ENCODE results near the gene ITGB3.

Gene ITGB3

DNA sequence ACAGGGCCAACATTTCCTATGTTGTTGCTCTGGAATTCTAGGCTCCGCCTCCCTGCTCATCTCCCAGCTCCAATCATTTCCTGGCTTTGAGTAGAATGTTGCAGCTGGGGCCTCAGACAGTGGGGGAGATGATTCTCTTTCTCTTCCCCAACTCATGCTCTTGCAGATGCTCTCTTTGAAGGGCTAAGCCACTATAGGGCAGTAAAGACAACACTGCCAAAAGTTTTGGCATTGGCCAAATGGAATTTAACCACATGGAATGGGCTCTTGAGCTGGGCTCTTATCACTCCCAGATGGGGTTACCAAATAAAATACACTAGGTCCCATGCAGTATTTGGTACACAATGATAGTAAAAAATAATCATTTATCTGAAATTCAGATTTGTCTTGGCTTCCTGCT, 50.6 kb downstream of the ITGB3 start:
- no peak for DNase-seq

DNA sequence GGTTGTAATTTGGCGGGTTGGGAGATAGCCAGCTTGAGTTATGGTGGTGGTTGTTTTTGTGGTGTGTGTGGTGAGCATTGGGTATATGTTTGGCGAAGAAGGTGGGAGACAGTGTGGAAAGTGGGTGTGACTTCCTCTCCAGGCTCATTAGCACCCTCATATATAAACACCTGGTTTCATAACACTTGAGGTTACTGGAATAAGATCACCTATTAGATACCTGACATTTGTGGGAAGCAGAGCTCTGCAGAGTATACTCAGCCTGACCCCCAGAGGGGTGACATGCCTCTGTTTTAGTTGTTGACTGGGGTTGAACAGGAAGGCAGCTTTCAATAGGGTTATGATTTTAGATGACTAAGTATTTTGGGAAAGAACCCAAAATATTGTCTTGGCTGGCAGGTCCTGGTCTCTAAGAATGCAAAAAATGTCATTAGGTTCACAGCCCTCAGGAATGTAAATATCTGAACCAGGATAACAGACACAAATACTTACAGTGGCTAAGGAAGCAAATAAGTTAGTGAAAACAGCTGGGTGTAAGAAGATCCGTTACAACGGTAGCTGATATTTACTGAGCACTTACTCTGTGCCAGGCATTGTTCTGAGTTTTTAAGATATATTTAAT, 51.8 kb downstream of the ITGB3 start:
- DNase-seq = no peak

DNA sequence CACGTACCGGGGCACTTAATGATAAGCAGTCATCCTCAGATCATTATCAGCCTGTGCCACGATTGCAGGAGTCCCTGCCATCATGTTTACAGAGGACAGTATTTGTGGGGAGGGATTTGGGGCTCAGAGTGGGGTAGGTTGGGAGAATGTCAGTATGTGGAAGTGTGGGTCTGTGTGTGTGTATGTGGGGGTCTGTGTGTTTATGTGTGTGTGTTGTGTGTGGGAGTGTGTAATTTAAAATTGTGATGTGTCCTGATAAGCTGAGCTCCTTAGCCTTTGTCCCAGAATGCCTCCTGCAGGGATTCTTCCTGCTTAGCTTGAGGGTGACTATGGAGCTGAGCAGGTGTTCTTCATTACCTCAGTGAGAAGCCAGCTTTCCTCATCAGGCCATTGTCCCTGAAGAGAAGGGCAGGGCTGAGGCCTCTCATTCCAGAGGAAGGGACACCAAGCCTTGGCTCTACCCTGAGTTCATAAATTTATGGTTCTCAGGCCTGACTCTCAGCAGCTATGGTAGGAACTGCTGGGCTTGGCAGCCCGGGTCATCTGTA, 56.6 kb downstream of the ITGB3 start:
- no peak for DNase-seq

DNA sequence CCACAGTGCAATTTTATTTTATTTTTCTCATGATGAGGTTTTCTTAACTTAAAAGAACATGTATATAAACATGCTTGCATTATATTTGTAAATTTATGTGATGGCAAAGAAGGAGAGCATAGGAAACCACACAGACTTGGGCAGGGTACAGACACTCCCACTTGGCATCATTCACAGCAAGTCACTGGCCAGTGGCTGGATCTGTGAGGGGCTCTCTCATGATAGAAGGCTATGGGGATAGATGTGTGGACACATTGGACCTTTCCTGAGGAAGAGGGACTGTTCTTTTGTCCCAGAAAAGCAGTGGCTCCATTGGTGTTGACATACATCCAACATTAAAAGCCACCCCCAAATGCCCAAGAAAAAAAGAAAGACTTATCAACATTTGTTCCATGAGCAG, 57.8 kb downstream of the ITGB3 start:
- DNase-seq = no peak

DNA sequence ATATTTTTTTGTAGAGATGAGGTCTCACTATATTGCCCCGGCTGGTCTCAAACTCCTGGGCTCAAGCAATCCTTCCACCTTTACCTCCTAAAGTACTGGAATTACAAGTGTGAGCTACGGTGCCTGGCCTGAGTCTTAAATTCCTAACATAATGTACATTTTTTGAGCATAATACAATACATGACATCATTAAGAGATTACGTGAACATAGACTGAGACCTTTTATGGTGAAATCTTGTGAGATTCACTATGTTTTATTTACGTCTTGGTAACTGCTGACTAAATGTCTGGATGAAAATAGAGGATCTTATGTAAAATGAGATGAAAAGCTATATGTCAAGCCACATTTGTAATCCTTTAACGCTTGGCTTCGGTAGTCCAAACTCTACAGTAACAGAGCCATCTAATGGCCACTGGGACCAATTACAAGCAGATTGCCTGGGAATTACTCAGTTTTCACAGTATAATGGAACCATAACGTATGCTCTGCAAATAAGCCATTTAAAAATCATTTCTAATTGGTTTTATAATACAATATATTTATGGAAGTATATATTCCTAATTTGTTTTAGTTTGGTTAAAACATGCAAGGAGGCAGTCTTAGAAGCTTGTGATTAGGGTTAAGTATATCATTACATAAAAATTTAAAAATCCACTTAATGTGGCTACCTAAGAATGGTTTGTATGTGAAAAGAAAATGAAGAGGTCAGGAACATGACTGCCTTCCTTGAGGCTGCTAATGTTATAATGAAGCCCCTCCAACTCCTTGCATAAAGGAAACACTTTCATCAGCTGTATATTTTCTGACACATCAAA, 62.0 kb downstream of the ITGB3 start:
- DNase-seq = peak; percentile 32

DNA sequence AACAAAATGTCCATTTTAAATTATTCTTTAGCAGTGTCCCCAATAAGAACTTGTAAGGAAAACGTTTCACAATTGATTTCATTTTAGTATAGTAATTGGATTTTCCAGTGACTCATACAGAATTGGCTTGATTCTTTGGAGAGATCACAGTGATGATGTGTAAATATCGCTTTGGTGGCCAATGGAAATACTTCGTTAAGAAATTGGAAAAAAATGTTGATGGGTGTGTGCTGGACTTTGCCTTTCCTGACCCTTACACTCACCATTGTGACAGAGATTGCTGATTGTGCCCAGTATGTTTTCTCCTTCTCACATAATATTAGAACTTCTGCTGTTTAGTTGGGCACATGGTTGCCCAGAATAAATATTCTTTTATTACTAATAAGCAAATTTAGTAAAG, 62.7 kb downstream of the ITGB3 start:
- DNase-seq = no peak

DNA sequence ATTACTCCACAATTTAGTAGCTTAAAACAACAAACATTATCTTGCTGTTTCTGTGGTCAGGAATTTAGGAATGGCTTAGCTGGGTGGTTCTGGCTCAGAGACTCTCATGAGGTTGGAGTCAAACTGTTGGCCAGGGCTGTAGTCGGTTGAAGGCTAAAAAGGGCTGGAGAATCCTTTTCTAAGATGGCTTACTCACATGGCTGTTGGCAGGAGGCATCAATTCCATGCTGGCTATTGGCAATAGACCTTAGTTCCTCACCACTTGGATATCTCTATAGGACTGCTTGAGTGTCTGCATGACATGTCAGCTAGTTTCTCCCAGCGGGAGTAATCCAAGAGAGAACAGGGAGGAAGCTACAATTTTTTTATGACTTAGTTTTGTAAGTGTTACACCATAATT, 63.5 kb downstream of the ITGB3 start:
- no peak for DNase-seq

DNA sequence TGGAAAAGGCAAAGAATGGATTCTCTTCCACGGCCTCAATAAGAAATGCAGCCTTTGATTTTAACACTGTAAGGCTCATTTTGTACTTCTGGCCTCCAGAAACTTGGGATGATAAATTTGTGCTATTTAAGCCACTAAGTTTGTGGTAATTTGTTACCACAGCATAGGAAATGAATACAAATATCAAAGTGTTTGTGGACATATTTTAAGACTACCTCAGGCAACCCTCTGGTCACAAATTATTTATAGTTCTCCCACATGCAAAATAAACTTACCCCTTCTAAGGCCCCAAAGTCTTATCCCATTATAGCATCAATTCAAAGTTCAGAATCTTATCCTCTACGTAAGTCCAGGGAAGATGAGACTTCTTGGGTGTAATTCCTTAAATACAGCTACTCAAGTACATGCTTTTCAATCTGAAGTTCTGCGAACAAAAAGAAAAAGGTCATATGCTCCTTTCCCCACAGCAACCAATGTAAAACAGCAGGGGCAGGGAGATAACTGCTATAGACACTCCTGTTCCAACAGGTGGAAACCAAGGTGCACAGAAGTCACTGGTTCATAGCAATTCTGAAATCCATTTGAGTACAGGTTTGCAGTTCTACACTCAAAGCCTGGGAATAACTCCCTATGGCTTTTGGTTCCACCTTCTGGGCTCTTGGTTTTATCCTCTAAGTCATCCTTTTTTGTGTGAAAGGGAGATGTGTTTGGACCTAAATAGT, 64.7 kb downstream of the ITGB3 start:
- no peak for DNase-seq

DNA sequence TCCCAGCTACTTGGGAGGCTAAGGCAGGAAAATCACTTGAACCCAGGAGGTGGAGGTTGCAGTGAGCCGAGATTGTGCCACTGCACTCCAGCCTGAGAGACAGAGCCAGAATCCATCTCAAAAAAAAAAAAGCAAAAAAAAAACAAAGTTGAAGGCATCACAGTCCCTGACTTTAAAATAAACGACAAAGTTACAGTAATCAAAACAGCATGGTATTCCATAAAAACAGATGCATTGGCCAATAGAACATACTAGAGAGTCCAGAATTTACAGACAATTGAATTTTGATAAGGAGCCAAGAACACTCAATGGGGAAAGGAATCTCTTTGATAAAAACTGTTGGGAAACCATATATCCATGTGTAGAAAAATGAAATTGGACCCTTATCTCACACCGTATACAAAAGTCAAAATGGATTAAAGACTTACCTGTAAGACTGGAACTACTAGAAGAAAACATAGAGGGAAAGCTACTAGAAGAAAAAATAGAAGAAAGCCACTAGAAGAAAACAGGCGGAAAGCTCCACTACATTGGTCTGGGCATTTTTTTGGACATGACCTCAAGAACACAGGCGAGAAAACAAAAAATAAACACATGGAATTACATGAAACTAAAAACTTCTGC, 67.4 kb downstream of the ITGB3 start:
- DNase-seq = no peak

DNA sequence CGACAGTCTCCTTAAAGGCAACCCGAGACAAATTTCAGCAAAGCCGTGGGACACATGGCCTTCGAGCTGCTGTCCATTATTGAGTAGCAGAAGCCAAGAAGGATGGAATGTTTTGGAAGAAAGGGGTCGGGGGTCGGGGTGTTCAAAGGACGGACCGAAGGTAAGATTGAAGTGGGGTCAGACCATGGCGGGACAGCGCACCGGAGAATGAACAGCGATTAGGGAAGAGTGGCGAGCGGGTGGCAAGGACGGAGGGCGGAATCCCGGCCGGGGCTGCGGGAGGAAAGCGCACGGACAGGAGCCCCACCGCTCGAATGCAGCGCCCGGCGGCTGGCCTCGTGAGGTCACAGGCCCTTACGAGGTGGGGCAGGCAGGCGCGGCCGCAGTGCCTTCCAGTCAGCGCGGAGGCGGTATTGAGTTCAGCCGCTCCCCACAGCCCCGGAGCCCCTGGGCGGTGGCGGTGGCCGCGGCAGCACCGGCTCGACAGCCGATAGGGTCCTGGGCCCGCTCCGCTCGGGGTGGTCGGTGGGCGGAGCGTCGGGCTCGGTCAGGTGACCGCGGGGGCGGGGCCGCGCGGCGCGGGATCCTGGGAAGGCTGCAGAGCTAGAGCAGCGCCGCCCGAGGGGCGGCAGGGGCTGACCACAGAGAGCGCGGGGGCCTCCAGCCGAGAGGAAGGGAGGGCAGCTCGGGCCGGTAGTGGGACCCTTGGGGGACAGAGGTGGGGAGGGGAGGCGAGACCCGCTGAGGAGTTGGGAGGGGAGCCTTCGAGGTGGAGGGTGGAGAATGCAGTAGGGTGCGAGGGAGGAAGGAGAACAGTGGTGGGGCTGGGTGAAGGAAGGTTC, 70.0 kb downstream of the ITGB3 start, which contains the start of gene EFCAB13:
Gene EFCAB13, plus strand, starts transcription at position 574 of the 842 bp plus-strand sequence. CDS start 4,399 bp downstream, outside the sequence.
- peak; percentile 89 for DNase-seq

DNA sequence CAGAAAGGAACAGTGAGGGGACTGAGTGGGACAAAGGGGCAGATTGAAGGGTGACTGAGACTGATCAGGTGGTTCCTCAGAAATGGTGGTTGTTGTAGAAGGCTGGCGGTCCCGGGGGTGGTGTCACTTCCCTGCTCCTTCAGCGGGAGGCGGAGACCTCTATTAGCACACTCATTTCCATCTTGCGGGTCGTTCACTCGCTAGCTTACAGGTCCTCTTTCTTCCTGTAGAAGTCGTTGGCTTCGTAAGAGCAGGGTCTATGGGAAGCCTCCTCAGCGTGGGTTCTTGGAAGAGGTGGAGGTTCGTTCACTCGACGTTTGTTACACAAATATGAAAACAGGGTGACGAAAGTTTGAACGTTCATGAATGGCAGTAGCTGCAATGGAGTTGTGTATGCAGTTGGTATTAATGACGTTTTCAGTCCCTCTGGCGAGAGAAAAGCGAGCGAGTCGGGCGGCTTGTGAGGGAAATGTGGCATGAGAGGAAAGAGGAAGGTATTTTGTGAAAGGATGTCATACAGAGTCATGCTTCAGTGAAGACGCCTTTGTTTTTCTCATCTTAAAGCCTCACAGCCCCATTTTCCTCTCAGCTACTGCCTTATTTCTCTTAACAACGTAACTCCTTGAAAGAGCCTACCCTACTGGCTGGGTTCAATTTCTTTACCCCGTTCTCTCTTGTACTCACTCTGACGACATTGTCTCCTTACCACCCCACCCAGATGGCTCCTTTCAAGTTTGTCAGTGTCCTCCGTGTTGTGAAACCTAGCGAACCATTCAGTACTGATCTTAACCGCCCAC, 70.8 kb downstream of the ITGB3 start:
- peak; percentile 74 for DNase-seq

DNA sequence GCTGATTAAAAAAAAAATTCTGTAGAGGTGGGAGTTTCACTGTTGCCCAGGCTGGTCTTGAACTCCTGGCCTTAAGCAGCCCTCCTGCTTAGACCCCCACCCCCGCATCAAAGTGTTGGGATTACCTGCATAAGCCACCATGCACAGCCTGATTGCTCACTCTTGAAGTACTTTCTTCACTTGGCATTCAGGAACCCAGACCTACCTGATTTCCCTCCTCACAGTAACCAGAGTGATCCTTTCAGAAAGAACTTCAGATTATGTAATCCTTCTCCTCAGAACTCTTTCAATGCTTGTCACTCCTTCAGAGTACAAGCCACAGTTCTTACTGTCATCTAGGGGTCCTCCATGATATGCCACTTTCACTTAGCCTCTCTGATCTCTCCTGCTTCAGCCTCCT, 71.5 kb downstream of the ITGB3 start:
- DNase-seq = no peak

DNA sequence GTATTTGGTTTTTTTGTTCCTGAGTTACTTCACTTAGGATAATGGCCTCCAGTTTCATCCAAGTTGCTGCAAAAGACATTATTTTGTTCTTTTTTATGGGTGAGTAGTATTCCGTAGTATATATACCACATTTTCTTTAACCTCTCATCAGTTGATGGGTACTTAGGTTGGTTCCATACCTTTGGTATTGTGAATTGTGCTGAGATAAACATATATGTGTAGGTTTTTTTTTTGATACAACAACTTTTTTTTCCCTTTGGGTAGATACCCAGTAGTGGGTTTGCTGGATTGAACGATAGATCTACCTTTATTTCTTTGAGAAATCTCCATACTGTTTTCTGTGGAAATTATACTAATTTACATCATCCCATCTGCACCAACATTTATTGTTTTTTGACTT, 76.9 kb downstream of the ITGB3 start:
- no peak for DNase-seq

DNA sequence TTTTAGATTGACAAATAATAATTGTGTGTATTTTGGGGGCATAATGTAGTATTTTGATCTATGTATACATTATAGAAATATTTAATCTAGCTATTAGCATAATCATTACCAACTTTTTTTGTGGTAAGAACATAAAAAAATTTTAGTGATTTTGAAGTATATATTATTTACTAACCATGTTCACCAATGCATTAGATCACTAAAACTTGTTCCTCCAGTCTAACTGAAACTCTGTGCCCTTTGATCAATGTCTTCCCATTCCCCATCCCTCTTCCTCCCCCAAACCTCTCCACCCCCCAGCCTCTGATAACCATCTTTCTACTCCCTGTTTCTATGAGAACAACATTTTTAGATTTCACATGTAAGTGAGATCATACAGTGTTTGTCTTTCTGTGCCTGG, 78.7 kb downstream of the ITGB3 start:
- DNase-seq = no peak

DNA sequence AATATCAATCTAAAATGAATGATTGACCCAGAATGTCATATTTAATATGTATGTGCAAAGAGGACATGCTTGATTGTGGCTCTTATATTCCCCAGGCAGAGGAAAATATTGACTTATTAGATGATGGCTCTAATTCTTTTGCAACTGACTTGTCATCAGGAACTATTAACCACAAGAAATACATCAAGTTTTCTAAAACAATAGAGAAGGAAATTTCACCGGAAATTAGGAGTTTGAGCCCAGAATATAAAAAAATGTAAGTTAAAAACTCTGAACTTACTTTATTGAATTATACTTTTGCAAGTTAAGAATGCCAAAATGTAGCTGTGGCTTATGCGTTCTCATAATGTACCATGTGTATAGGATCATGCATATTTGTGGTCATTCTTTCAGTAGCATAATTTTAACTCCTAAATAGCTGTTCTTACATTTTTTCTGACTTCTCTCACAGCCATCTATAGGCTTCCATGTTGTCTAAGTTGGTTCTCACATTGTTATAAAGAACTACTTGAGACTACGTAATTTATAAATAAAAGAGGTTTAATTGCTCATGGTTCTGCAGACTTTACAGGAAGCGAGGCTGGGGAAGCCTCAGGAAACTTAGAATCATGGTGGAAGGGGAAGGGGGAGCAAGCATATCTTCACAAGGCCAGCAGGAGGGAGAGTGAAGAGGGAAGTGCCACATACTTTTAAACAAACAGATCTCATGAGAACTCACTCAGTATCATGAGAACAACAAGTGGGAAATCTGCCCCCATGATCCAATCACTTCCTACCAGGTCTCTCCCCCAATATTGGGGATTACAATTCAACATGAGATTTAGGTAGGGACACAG, 81.7 kb downstream of the ITGB3 start:
- DNase-seq = no peak

DNA sequence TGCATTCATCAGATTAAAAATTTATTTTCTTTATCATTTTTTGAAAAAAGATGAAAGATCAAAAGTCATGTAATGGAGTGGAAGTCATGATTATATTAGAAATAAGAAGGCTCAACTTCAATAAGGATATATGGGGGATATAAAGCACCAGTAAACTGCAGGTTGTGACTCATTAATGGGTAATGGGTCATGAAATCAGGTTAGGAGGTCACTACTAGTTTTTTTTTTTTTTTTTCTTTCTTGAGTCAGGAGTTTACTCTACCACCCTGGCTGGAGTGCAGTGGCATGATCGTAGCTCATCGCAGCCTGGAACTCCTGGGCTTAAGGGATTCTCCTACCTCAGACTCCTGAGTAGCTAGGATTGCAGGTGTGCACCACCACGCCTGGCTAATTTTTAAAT, 84.4 kb downstream of the ITGB3 start:
- no peak for DNase-seq

DNA sequence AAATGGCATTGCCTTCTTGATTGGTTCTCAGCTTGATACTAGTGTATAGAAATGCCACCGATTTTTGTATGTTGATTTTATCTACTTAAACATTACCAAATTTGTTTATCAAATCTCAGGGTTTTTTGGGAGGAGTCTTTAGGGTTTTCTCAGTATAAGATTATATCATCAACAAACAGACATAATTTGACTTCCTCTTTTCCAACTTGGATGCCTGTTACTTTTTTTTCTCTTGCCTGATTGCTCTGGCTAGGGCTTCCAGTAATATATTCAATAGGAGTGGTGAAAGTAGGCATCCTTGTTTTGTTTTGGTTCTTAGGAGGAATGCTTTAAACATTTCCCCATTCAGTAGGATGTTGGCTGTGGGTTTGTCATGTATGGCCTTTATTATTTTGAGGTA, 99.2 kb downstream of the ITGB3 start:
- no peak for DNase-seq

DNA sequence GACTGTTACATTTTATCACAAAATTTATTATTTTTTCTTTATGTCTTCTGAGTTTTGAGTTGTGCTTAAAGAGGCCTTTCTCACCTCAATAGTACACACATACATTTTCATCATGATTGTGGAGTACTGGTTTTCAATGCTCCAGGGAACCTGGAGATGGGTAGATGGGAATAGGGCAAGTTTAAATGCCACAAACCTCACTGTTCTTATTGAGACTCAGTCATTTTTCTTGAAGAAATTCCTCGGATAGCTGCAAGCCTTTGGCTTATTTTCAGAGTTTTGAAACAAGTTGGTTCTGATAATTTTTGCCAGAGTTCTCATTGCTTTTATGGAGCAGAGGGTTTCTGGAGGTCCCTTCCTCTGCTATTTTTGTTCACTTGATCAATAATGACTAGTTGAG, 105.0 kb downstream of the ITGB3 start:
- no peak for DNase-seq
